Measurements from ENCODE around the gene OR2C1.

The OR2C1 gene
- total RNA-seq: 0 to 0.05 reads per million in 2 donors

DNA sequence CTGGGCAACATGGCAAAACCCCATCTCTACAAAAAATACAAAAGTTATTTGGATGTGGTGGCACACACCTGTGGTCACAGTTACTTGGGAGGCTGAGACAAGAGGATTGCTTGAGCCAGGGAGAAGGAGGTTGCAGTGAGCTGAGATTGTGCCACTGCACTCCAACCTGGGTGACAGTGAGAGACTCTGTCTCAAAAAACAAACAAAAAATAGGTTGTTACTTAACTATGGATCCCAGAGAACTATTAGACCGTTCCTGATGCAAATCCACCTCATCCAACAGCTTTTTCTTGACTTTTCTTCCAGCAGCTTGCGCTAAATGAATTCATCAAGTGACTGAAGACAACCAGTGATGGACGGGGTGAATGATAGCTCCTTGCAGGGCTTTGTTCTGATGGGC lies at the start of gene OR2C1:
Gene OR2C1, plus strand, starts transcription at position 301 of the 400 bp plus-strand sequence. Its CDS starts 52 bp downstream, at position 353.
- no peak for DNase-seq

- DNase-seq: no peak
These were observed 49.6 kb upstream of the OR2C1 start for GRCh38 chr16:3306078-3306477.

DNA sequence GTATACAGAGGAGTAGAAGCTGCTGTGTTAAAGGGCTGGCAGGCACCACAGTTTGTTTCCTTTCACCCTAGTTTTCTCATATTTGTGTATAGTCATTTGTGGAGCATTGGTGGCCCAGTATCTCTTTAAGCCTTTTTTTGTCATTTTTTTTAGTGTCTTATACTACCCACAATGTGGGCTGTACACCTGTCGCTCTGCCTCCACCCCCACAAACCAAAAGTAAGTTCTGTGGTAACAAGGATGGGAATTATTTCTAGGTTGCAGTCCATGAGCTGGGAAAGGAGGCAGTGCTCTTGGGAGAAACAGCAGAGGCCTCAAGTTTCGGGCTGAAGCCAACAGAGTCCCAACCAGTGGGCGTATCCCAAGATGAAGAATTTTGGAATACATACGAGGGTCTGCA lies 44.2 kb upstream of the OR2C1 start:
- no peak for DNase-seq

DNA sequence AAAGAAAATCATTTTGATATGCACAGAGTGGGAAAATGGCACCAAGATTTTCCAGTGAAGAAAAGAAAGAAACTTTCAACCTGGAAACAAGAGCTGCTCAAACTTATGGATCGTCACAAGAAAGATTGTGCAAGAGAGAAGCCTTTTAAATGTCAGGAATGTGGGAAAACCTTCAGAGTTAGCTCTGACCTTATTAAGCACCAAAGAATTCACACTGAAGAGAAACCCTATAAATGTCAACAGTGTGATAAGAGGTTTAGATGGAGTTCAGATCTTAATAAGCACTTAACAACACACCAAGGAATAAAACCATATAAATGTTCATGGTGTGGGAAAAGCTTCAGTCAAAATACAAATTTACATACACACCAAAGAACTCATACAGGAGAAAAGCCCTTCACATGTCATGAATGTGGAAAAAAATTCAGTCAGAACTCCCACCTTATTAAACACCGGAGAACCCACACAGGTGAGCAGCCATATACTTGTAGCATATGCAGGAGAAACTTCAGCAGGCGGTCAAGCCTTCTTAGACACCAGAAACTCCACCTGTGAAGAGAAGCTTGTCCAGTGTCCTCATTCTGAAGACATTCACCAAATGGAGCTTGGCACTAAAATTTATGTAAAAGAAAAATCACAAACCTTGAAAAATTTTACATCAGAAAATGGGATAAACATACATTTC lies 38.2 kb upstream of the OR2C1 start:
- no peak for DNase-seq

DNA sequence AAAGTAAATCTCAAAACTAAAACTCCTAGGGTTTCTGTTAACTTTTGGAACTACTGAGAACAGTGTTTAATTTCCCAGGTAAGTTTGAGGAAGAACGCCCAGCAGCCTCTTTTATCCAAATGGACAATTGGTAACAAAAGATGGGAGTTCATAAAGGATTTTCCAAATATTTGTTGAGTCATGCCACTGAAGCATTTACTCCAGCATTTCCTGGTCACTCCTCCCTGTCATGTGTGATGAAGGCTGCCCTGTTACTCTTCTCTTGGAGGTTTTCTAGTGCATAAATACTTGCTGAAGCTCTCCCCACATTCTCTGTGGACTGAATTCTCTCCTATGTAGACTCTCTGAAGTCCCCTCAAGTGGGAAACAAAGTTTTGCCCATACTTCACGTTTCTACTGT lies 33.9 kb upstream of the OR2C1 start:
- DNase-seq: no peak

DNA sequence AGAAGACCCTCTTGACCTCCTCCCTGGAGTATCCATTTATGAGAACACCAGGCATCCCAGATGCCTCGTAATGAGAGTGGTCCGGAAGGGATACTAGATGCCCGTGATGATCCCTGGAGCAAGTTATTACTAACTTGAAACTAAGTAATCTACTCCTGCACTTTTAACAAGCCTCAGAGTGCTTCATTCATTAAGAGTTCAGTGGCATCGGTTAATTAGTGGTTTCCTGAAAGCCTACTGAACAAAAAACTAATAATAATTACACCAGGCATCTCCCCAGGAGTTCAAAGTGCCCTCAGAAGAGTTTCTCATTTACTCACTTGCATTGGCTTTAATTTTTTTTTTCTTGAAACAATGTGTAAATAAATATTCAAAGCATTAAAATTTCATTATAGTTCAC lies 28.2 kb upstream of the OR2C1 start:
- DNase-seq: no peak

DNA sequence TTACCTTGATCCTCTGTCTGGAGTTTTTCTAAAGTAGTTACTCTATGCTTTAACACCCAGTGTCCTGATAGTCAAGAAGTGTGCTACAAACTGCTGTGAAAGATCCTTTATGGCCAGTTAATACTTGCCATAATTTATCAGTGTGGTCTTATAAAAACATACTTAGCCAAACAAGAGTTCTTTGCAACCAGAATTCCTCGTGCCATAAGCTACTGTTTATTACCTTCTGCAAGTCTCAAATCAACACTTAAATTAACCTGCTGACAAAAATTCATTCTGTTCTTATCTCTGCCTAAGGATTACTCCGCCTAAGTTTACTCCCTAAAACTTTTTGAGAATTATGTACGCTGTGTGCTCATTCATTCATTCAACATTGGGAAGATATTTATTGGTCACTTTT lies 27.6 kb upstream of the OR2C1 start:
- no peak for DNase-seq

- DNase-seq: no peak
These were observed 27.0 kb upstream of the OR2C1 start for GRCh38 chr16:3328643-3329042.

GRCh38 chr16:3346041-3346440 lies 9.6 kb upstream of the OR2C1 start:
- DNase-seq: no peak

GRCh38 chr16:3347586-3347985 lies 8.1 kb upstream of the OR2C1 start:
- DNase-seq: no peak

DNA sequence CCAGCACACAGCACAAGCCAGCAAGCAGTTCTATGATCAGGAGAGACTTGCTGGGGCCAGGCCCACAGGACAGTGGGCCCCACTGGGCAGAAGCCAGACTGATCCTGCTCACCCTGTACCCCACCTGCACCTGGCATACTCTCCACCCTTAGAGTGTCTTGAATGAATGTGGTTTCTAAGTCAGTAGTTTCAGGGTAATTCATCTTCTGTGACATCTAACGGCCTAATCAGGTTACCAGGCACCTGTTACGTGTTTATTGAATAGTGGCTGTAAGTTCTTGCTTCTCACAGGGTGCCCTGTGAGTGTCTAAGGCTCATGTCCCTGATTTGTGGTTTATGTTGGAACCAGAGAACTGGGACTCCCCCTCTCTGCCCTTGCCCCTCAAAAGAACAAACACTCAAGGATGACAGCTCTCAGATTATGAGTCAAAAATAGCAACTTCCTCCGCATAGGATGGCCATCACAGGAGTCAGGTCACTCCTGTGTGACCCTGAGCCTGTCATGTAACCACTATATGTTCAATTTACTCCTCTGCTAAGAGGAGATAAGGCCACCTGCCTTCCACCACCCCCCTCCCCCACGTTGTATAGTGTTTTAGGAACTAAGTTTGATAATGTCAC lies 7.0 kb upstream of the OR2C1 start:
- no peak for DNase-seq

GRCh38 chr16:3349175-3349574 lies 6.5 kb upstream of the OR2C1 start:
- DNase-seq: no peak

DNA sequence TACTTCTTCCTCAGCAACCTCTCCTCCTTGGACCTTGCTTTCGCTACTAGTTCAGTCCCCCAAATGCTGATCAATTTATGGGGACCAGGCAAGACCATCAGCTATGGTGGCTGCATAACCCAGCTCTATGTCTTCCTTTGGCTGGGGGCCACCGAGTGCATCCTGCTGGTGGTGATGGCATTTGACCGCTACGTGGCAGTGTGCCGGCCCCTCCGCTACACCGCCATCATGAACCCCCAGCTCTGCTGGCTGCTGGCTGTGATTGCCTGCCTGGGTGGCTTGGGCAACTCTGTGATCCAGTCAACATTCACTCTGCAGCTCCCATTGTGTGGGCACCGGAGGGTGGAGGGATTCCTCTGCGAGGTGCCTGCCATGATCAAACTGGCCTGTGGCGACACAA lies 429 bp downstream of the OR2C1 start:
- DNase-seq: no peak

DNA sequence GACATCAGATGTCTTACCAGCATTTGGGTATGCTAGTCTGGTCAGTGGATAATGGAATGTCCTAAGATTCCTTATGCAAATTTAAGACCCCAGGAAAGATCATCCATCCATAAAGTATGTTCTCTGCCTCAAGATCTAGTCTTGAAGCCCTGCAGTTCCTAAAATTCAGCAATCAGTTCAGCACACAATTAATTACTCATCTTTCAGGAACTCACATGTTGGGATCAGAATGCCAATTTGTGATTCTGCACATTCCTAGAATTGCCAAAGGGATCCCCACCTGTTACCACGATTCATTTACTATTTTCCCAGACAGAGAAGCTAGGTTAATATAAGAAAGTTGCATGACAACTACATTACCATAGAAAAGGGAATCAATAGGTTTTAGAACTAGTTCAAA lies 3.2 kb downstream of the OR2C1 start:
- DNase-seq: no peak

GRCh38 chr16:3362931-3363330 lies 7.2 kb downstream of the OR2C1 start:
- DNase-seq: no peak

DNA sequence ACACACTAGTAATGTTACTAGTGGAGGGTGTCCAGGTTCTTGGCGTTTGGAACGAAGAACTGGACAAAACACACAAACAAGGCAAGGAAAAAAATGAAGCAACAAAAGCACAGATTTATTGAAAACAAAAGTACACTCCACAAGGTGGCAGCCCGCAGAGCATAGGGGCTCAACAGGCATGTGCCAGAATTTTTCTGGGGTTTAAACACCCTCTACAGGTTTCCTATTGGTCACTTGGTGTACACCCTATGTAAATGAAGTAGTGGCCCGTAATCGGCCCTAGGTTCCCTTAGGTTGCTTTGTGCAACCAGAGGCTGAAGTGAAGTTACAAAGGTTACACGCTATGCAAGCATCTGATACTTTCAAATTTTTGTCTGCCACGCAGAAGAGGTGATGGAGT lies 8.1 kb downstream of the OR2C1 start:
- DNase-seq: no peak

DNA sequence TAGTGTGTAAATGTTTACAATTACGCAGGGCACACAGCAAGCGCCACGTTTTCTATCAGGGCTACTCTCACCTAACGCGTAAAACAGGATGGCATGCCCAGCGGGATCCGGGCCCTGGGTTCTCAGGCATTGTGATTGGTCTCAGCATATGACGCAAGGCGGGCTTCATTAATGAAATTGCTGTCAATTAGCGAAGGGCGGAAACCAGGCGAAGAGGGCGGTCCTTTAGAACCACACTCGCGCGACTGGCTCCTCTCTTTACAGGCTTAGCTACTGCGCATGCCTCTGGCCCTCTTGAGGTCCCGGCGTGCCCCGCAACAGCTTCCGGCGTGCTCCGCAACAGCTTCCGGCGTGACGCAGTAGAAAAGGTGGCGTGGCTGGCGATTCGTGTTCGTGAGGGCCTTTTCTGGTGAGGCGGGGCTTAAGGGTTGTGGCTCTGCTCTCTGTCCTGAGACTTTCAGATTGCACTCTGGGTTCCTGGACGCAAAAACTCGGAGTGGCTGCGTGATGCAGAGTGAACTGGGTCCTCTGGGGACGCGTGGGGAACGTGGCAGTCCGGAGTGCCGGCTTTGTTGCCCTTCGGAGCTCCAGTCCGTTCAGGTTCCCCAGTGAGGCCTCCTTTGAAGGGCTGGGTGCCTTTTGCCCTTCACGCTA lies 9.2 kb downstream of the OR2C1 start:
- peak; percentile 60 for DNase-seq

GRCh38 chr16:3369073-3369472 lies 13.4 kb downstream of the OR2C1 start:
- no peak for DNase-seq

- no peak for DNase-seq
These were observed 20.0 kb downstream of the OR2C1 start for GRCh38 chr16:3375680-3376079.

GRCh38 chr16:3377917-3378316 lies 22.2 kb downstream of the OR2C1 start:
- DNase-seq: no peak

DNA sequence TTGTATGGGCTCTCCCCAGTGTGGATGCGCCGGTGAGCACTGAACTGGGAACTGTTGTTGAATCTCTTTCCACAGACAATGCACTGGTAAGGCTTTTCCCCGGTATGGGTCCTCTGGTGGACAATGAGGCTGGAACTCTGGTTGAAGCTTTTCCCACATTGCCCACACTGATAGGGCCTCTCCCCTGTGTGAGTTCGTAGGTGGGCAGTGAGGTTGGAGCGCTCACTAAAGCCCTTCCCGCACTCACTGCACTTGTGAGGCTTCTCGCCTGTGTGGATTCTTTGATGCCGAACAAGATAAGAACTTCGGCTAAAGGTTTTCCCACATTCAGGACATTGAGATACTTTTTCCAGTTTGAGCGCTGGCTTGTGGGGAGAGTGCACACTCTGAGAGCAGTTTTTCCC lies 27.4 kb downstream of the OR2C1 start:
- DNase-seq: no peak

- no peak for DNase-seq
These were observed 32.6 kb downstream of the OR2C1 start for GRCh38 chr16:3388325-3388724.

- no peak for DNase-seq
These were observed 34.1 kb downstream of the OR2C1 start for GRCh38 chr16:3389663-3390338.

- DNase-seq: no peak
These were observed 44.7 kb downstream of the OR2C1 start for GRCh38 chr16:3400446-3400778.

Data from activated gamma-delta T cell (primary cell).